DND-41 (cell line): ENCODE measurements around the gene SLC44A3.
"Not testable (repeated sequence)": the region's sequence is repeated elsewhere in the genome, so short reads cannot be mapped to it uniquely, and the experiment has no call there.

Source experiments
- CTCF ChIP-seq: IDR thresholded peaks from 2 replicates; pipeline ENCODE4 v1.5.1; 2012; ENCODE audit warnings: borderline replicate concordance, low read length, moderate library complexity, mild to moderate bottlenecking; ENCODE audit not compliant: poor library complexity, severe bottlenecking; ENCODE audit errors: extremely low read depth
- EZH2 ChIP-seq: IDR thresholded peaks from 3 replicates; pipeline ENCODE4 v1.6.1; 2012; ENCODE audit warnings: borderline replicate concordance, low read depth, mild to moderate bottlenecking, moderate library complexity, low read length, inconsistent platforms; ENCODE audit not compliant: severe bottlenecking

GRCh38 chr1:94840381-94840780 is 20.2 kb downstream of the SLC44A3 start:
- not testable (repeated sequence) for TF ChIP-seq EZH2, CTCF
